Measurements from ENCODE around the gene CCDC138. TPM values are rescaled to one million over a fixed set of nuclear protein-coding genes. Genes with fewer than 3 reads are reported as not detected.

Gene CCDC138
- total RNA-seq, 1 experiment from 2014 or later = 10.6 TPM

DNA sequence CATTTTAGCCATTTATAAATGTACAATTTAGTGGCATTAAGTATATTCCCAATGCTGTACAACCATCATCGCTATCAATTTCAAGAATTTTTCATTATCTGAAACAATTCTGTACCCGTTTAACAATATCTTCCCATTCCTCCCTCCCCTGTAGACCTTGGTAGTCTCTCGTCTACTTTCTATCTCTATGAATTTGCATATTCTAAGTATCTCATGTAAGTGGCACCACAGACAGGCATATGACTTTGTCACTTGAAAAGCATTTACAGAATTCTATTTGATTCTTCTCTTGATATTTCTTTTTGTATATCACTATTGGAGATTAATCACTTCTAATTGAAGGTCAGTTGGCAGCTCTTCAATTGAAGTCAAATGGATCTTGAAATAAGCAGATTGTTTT is 48.0 kb downstream of the CCDC138 start:
- Histone ChIP-seq H2AFZ (ENCODE audit: low read length) (no peak overlapping the region), H3K79me2 (ENCODE audit: low read length) (no peaks in the 10 kb centered on the region), H3K9me2 (replicated peaks; ENCODE audit: low read length) (no peaks in the 10 kb centered on the region), H3K27me3 (ENCODE audit: low read length) (no peaks in the 10 kb centered on the region), H3K36me3 (ENCODE audit: low read depth, low read length) (peaks cover 3% of the 10 kb centered on the region; the same call in 1 of the 2 replicates), H3F3A (ENCODE audit: low read length, unreplicated experiment) (no peaks in the 10 kb centered on the region), H3K9me3 (ENCODE audit: low read length) (0 out of 2 replicates have a peak, but pooled peaks cover 3% of the 10 kb centered on the region), H4K20me1 (ENCODE audit: low read length) (no peaks in the 10 kb centered on the region), H3K4me2 (ENCODE audit: low read length) (no peak overlapping the region), H3K27ac (ENCODE audit: low read length) (no peak overlapping the region), H3K4me3 (ENCODE audit: low read length) (no peak overlapping the region), H3K9ac (ENCODE audit: low read length) (no peak overlapping the region), H3K4me1 (ENCODE audit: insufficient read depth, low read length) (0 out of 2 replicates have a peak, but pooled peaks cover 5% of the 10 kb centered on the region)
- TF ChIP-seq, protein P1, sequence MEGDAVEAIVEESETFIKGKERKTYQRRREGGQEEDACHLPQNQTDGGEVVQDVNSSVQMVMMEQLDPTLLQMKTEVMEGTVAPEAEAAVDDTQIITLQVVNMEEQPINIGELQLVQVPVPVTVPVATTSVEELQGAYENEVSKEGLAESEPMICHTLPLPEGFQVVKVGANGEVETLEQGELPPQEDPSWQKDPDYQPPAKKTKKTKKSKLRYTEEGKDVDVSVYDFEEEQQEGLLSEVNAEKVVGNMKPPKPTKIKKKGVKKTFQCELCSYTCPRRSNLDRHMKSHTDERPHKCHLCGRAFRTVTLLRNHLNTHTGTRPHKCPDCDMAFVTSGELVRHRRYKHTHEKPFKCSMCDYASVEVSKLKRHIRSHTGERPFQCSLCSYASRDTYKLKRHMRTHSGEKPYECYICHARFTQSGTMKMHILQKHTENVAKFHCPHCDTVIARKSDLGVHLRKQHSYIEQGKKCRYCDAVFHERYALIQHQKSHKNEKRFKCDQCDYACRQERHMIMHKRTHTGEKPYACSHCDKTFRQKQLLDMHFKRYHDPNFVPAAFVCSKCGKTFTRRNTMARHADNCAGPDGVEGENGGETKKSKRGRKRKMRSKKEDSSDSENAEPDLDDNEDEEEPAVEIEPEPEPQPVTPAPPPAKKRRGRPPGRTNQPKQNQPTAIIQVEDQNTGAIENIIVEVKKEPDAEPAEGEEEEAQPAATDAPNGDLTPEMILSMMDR (conservative IDR thresholded peaks at IDR 0.05; ENCODE audit: low read depth, low read length) = no peak
- TF ChIP-seq EZH2phosphoT487 (IDR thresholded peaks at IDR 0.05; ENCODE audit: borderline replicate concordance, low read length) (no peak), EZH2 (IDR thresholded peaks at IDR 0.05; ENCODE audit: low read length, unreplicated experiment) (no peak)
- no TSS peak for BruUV-seq (replicated peaks)
- DNase-seq (no peak), ATAC-seq (no peak)
- CTCF ChIA-PET = no interaction called here
- POLR2A ChIA-PET (ENCODE audit: unreplicated experiment) = no interaction called here
- intact Hi-C loops (cut with micrococcal nuclease) = no loop called here

DNA sequence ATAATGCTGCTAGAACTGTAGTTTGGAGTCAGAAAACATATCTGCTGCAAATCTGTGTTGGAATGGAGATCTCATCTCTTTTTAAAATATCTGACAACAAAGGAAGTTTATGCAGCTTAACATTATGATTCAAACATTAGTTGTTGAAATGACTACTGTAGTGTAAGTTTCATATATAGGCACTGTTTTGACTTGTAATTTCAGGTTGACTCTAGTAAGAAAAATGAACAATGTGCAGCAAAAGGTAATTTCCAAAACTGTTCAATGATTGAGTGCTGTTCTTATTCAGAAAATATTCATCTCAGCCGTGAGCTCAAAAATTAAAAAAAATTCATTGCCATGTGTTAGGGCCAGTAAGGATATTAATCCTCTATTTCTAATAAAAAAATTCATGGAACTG is 48.5 kb downstream of the CCDC138 start:
- intact Hi-C loops (cut with micrococcal nuclease) = no loop called here
- H3F3A ChIP-seq (ENCODE audit: low read length, unreplicated experiment) = no peaks in the 10 kb centered on the region
- H3K4me1 ChIP-seq (ENCODE audit: insufficient read depth, low read length) = 0 out of 2 replicates have a peak, but pooled peaks cover 5% of the 10 kb centered on the region
- no peak overlapping the region for H2AFZ ChIP-seq (ENCODE audit: low read length)
- no peaks in the 10 kb centered on the region for H3K27me3 ChIP-seq (ENCODE audit: low read length)
- POLR2A ChIA-PET (ENCODE audit: unreplicated experiment) = no interaction called here
- TF ChIP-seq EZH2 (IDR thresholded peaks at IDR 0.05; ENCODE audit: low read length, unreplicated experiment) = no peak
- TF ChIP-seq, protein P1 (conservative IDR thresholded peaks at IDR 0.05; ENCODE audit: low read depth, low read length) = no peak
- TF ChIP-seq EZH2phosphoT487 (IDR thresholded peaks at IDR 0.05; ENCODE audit: borderline replicate concordance, low read length) = no peak
- H3K79me2 ChIP-seq (ENCODE audit: low read length) = no peaks in the 10 kb centered on the region
- H3K4me2 ChIP-seq (ENCODE audit: low read length) = no peak overlapping the region
- 0 out of 2 replicates have a peak, but pooled peaks cover 3% of the 10 kb centered on the region for H3K9me3 ChIP-seq (ENCODE audit: low read length)
- H3K36me3 ChIP-seq (ENCODE audit: low read depth, low read length) = peaks cover 3% of the 10 kb centered on the region; the same call in 1 of the 2 replicates
- no peaks in the 10 kb centered on the region for H4K20me1 ChIP-seq (ENCODE audit: low read length)
- no peak for DNase-seq
- H3K9me2 ChIP-seq (replicated peaks; ENCODE audit: low read length) = no peaks in the 10 kb centered on the region
- ATAC-seq = no peak
- no peak overlapping the region for H3K27ac ChIP-seq (ENCODE audit: low read length)
- no TSS peak for BruUV-seq (replicated peaks)
- CTCF ChIA-PET = no interaction called here
- no peak overlapping the region for H3K4me3 ChIP-seq (ENCODE audit: low read length)
- H3K9ac ChIP-seq (ENCODE audit: low read length) = no peak overlapping the region

DNA sequence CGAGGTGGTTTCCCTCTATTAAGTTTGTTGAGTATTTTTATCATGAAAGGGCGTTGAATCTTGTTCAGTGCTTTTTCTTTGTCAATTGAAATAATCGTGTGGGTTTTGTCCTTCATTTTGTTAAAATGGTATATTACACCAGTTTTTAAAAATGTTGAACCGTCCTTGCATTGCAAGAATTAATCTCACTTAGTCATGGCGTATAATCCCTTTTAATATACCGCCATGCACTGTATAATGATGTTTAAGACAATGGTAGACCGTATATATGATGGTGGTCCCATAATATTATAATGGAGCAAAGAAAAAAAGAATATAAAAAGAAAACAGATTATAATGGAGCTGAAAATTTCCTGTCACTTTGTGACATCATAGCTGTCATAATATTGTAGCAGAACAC is 50.6 kb downstream of the CCDC138 start:
- BruUV-seq (replicated peaks) = no TSS peak
- no peaks in the 10 kb centered on the region for H3K9me2 ChIP-seq (replicated peaks; ENCODE audit: low read length)
- no peak overlapping the region for H3K4me3 ChIP-seq (ENCODE audit: low read length)
- no peak overlapping the region for H3K4me2 ChIP-seq (ENCODE audit: low read length)
- H3K9me3 ChIP-seq (ENCODE audit: low read length) = 0 out of 2 replicates have a peak, but pooled peaks cover 3% of the 10 kb centered on the region
- CTCF ChIA-PET = no interaction called here
- no peak overlapping the region for H3K9ac ChIP-seq (ENCODE audit: low read length)
- TF ChIP-seq EZH2phosphoT487 (IDR thresholded peaks at IDR 0.05; ENCODE audit: borderline replicate concordance, low read length) (no peak), EZH2 (IDR thresholded peaks at IDR 0.05; ENCODE audit: low read length, unreplicated experiment) (no peak)
- TF ChIP-seq, protein P1 (conservative IDR thresholded peaks at IDR 0.05; ENCODE audit: low read depth, low read length) = no peak
- POLR2A ChIA-PET (ENCODE audit: unreplicated experiment) = no interaction called here
- no peaks in the 10 kb centered on the region for H3K27me3 ChIP-seq (ENCODE audit: low read length)
- no peak overlapping the region for H2AFZ ChIP-seq (ENCODE audit: low read length)
- intact Hi-C loops (cut with micrococcal nuclease) = no loop called here
- no peak for ATAC-seq
- no peaks in the 10 kb centered on the region for H4K20me1 ChIP-seq (ENCODE audit: low read length)
- H3K36me3 ChIP-seq (ENCODE audit: low read depth, low read length) = peaks cover 3% of the 10 kb centered on the region; the same call in 1 of the 2 replicates
- DNase-seq = no peak
- H3F3A ChIP-seq (ENCODE audit: low read length, unreplicated experiment) = no peaks in the 10 kb centered on the region
- H3K79me2 ChIP-seq (ENCODE audit: low read length) = no peaks in the 10 kb centered on the region
- H3K4me1 ChIP-seq (ENCODE audit: insufficient read depth, low read length) = 0 out of 2 replicates have a peak, but pooled peaks cover 5% of the 10 kb centered on the region
- H3K27ac ChIP-seq (ENCODE audit: low read length) = no peak overlapping the region
